ENCODE measurements around the gene GAS2L1.

Gene GAS2L1

GRCh38 chr22:29275167-29275566, 31.3 kb upstream of the GAS2L1 start:
- DNase-seq (ENCODE audit: low read depth in 2 of 2, low spot score in 1 of 2) = no peak

- DNase-seq (ENCODE audit: low read depth in 2 of 2, low spot score in 1 of 2) = no peak
Observed at GRCh38 chr22:29275819-29276565, 30.5 kb upstream of the GAS2L1 start.

- no peak for DNase-seq (ENCODE audit: low read depth in 2 of 2, low spot score in 1 of 2)
Observed at GRCh38 chr22:29277927-29278326, 28.5 kb upstream of the GAS2L1 start.

GRCh38 chr22:29284196-29284595, 22.3 kb upstream of the GAS2L1 start:
- DNase-seq (ENCODE audit: low read depth in 2 of 2, low spot score in 1 of 2) = no peak

GRCh38 chr22:29288837-29289236, 17.6 kb upstream of the GAS2L1 start:
- DNase-seq (ENCODE audit: low read depth in 2 of 2, low spot score in 1 of 2) = no peak

- DNase-seq (ENCODE audit: low read depth in 2 of 2, low spot score in 1 of 2) = no peak
Observed at GRCh38 chr22:29290061-29290460, 16.4 kb upstream of the GAS2L1 start.

- DNase-seq (ENCODE audit: low read depth in 2 of 2, low spot score in 1 of 2) = no peak
Observed at GRCh38 chr22:29291215-29291614, 15.2 kb upstream of the GAS2L1 start.

GRCh38 chr22:29292379-29292778, 14.1 kb upstream of the GAS2L1 start:
- DNase-seq (ENCODE audit: low read depth in 2 of 2, low spot score in 1 of 2) = no peak

- no peak for DNase-seq (ENCODE audit: low read depth in 2 of 2, low spot score in 1 of 2)
Observed at GRCh38 chr22:29298641-29299040, 7.8 kb upstream of the GAS2L1 start.

GRCh38 chr22:29299136-29299900, 7.1 kb upstream of the GAS2L1 start:
- DNase-seq (ENCODE audit: low read depth in 2 of 2, low spot score in 1 of 2) = no peak

GRCh38 chr22:29300467-29300806, 6.0 kb upstream of the GAS2L1 start:
- DNase-seq (ENCODE audit: low read depth in 2 of 2, low spot score in 1 of 2) = no peak

GRCh38 chr22:29300807-29301601, 5.4 kb upstream of the GAS2L1 start:
- DNase-seq (ENCODE audit: low read depth in 2 of 2, low spot score in 1 of 2) = no peak

GRCh38 chr22:29301716-29302401, 4.6 kb upstream of the GAS2L1 start:
- no peak for DNase-seq (ENCODE audit: low read depth in 2 of 2, low spot score in 1 of 2)

GRCh38 chr22:29302402-29302680, 4.1 kb upstream of the GAS2L1 start:
- DNase-seq (ENCODE audit: low read depth in 2 of 2, low spot score in 1 of 2) = no peak

- no peak for DNase-seq (ENCODE audit: low read depth in 2 of 2, low spot score in 1 of 2)
Observed at GRCh38 chr22:29302681-29303465, 3.6 kb upstream of the GAS2L1 start.

- no peak for DNase-seq (ENCODE audit: low read depth in 2 of 2, low spot score in 1 of 2)
Observed at GRCh38 chr22:29305836-29306174, 645 bp upstream of the GAS2L1 start.

- DNase-seq (ENCODE audit: low read depth in 2 of 2, low spot score in 1 of 2) = no peak
Observed at GRCh38 chr22:29306835-29307595, 565 bp downstream of the GAS2L1 start.

- DNase-seq (ENCODE audit: low read depth in 2 of 2, low spot score in 1 of 2) = no peak
Observed at GRCh38 chr22:29307596-29308147, 1.2 kb downstream of the GAS2L1 start.

GRCh38 chr22:29308148-29308790, 1.8 kb downstream of the GAS2L1 start:
- no peak for DNase-seq (ENCODE audit: low read depth in 2 of 2, low spot score in 1 of 2)

Measured in stimulated activated CD8-positive, alpha-beta memory T cell treated with anti-CD3 and anti-CD28 coated beads, Interleukin-4, amount 100 ng/mL, for 4 hours (primary cell).